Midbrain (tissue), 1 donor: ENCODE results near the gene ESPN.

Source experiments
- DNase-seq: peaks from one replicate; lab custom pipeline; 2025; lab: John Stamatoyannopoulos, UW

The ESPN gene

GRCh38 chr1:6466751-6467150, 42.2 kb downstream of the ESPN start:
- DNase-seq, result no peak

- no peak for DNase-seq
Observed at GRCh38 chr1:6467224-6467623, 42.6 kb downstream of the ESPN start.

- DNase-seq, result no peak
Observed at GRCh38 chr1:6467744-6468688, 43.4 kb downstream of the ESPN start.

GRCh38 chr1:6468729-6469461, 44.3 kb downstream of the ESPN start:
- DNase-seq, result no peak

- DNase-seq, result no peak
Observed at GRCh38 chr1:6470132-6471085, 45.8 kb downstream of the ESPN start.

GRCh38 chr1:6471086-6471969, 46.8 kb downstream of the ESPN start:
- DNase-seq, result no peak

GRCh38 chr1:6471970-6472368, 47.4 kb downstream of the ESPN start:
- DNase-seq, result no peak

GRCh38 chr1:6472391-6472790, 47.8 kb downstream of the ESPN start:
- no peak for DNase-seq

GRCh38 chr1:6473156-6473555, 48.6 kb downstream of the ESPN start:
- DNase-seq, result no peak

- no peak for DNase-seq
Observed at GRCh38 chr1:6473974-6474814, 49.6 kb downstream of the ESPN start.

- no peak for DNase-seq
Observed at GRCh38 chr1:6474815-6475282, 50.3 kb downstream of the ESPN start.

- DNase-seq, result peak; percentile 27
Observed at GRCh38 chr1:6475381-6476133, 51.0 kb downstream of the ESPN start.

- DNase-seq, result no peak
Observed at GRCh38 chr1:6476483-6476882, 51.9 kb downstream of the ESPN start.

- no peak for DNase-seq
Observed at GRCh38 chr1:6477039-6477820, 52.7 kb downstream of the ESPN start.

GRCh38 chr1:6481820-6482219, 57.2 kb downstream of the ESPN start:
- no peak for DNase-seq

- peak; percentile 8 for DNase-seq
Observed at GRCh38 chr1:6483017-6483760, 58.6 kb downstream of the ESPN start.

- no peak for DNase-seq
Observed at GRCh38 chr1:6483761-6484117, 59.2 kb downstream of the ESPN start.

GRCh38 chr1:6484826-6485167, 60.2 kb downstream of the ESPN start:
- no peak for DNase-seq
